ENCODE data around the gene PEF1.

GRCh38 chr1:31693231-31693630, 48.6 kb upstream of the PEF1 start:
- no peak for TF ChIP-seq NFRKB (IDR thresholded peaks at IDR 0.05)
- no peak for TF ChIP-seq FOXA1 (IDR thresholded peaks at IDR 0.05)
- no peak for TF ChIP-seq SP1 (IDR thresholded peaks at IDR 0.05)
- no peak for TF ChIP-seq BHLHE40 (IDR thresholded peaks at IDR 0.05; ENCODE audit: borderline replicate concordance)
- no peak for TF ChIP-seq CTBP1 (IDR thresholded peaks at IDR 0.05; ENCODE audit: borderline replicate concordance)
- TF ChIP-seq ARNT (IDR thresholded peaks at IDR 0.05): no peak
- TF ChIP-seq ELF4 (IDR thresholded peaks at IDR 0.05): no peak
- TF ChIP-seq TARDBP (IDR thresholded peaks at IDR 0.05): no peak
